T-helper 2 cell treated with Interferon-gamma antibody and Interleukin-4, amounts not matched to agents 5 μg/mL and 100 μg/mL, for 36 hours (primary cell): ENCODE data around the gene POLR2J3.
"Not testable (repeated sequence)": the region's sequence is repeated elsewhere in the genome, so short reads cannot be mapped to it uniquely, and the experiment has no call there.

Source experiments
- DNase-seq: peaks from one replicate; pipeline ENCODE4 v3.0.0; 2021; ENCODE audit warnings: low spot score
- H3K27ac Mint-ChIP-seq: one replicate; pipeline ENCODE4 v1.8.0; 2021; ENCODE audit warnings: mild to moderate bottlenecking, mixed read lengths
- H3K27me3 Mint-ChIP-seq: one replicate; pipeline ENCODE4 v1.8.0; 2021; ENCODE audit warnings: low read depth, mixed read lengths
- H3K36me3 Mint-ChIP-seq: one replicate; pipeline ENCODE4 v1.8.0; 2021; ENCODE audit warnings: low read depth, mixed read lengths
- H3K4me1 Mint-ChIP-seq: one replicate; pipeline ENCODE4 v1.8.0; 2021; ENCODE audit warnings: low read depth, mixed read lengths
- H3K4me3 Mint-ChIP-seq: one replicate; pipeline ENCODE4 v1.8.0; 2022; ENCODE audit warnings: mild to moderate bottlenecking, moderate library complexity, mixed read lengths
- H3K9me3 Mint-ChIP-seq: one replicate; pipeline ENCODE4 v1.8.0; 2021; ENCODE audit warnings: mixed read lengths

Gene POLR2J3

GRCh38 chr7:102602317-102602716, 29.9 kb upstream of the POLR2J3 start:
- not testable (repeated sequence) for DNase-seq, H3K4me3 Mint-ChIP-seq, H3K36me3 Mint-ChIP-seq, H3K27me3 Mint-ChIP-seq, H3K4me1 Mint-ChIP-seq, H3K27ac Mint-ChIP-seq, H3K9me3 Mint-ChIP-seq

GRCh38 chr7:102599699-102600098, 27.3 kb upstream of the POLR2J3 start:
- not testable (repeated sequence) for H3K36me3 Mint-ChIP-seq, H3K27ac Mint-ChIP-seq, H3K9me3 Mint-ChIP-seq, H3K4me1 Mint-ChIP-seq, H3K4me3 Mint-ChIP-seq, H3K27me3 Mint-ChIP-seq, DNase-seq

- not testable (repeated sequence) for H3K27me3 Mint-ChIP-seq, H3K4me1 Mint-ChIP-seq, DNase-seq, H3K27ac Mint-ChIP-seq, H3K9me3 Mint-ChIP-seq, H3K36me3 Mint-ChIP-seq, H3K4me3 Mint-ChIP-seq
These were observed 23.7 kb upstream of the POLR2J3 start for GRCh38 chr7:102596036-102596435.

- not testable (repeated sequence) for H3K9me3 Mint-ChIP-seq, H3K36me3 Mint-ChIP-seq, H3K27me3 Mint-ChIP-seq, H3K27ac Mint-ChIP-seq, DNase-seq, H3K4me3 Mint-ChIP-seq, H3K4me1 Mint-ChIP-seq
These were observed 21.4 kb upstream of the POLR2J3 start for GRCh38 chr7:102593637-102594334.

GRCh38 chr7:102592477-102593019, 20.2 kb upstream of the POLR2J3 start:
- H3K4me3 Mint-ChIP-seq, H3K4me1 Mint-ChIP-seq, H3K36me3 Mint-ChIP-seq, H3K9me3 Mint-ChIP-seq, H3K27ac Mint-ChIP-seq, H3K27me3 Mint-ChIP-seq, DNase-seq: not testable (repeated sequence)

- DNase-seq, H3K36me3 Mint-ChIP-seq, H3K4me3 Mint-ChIP-seq, H3K27ac Mint-ChIP-seq, H3K27me3 Mint-ChIP-seq, H3K4me1 Mint-ChIP-seq, H3K9me3 Mint-ChIP-seq: not testable (repeated sequence)
These were observed 17.5 kb upstream of the POLR2J3 start for GRCh38 chr7:102589857-102590256.

GRCh38 chr7:102583495-102583894, 11.1 kb upstream of the POLR2J3 start:
- not testable (repeated sequence) for H3K4me1 Mint-ChIP-seq, DNase-seq, H3K27ac Mint-ChIP-seq, H3K36me3 Mint-ChIP-seq, H3K9me3 Mint-ChIP-seq, H3K4me3 Mint-ChIP-seq, H3K27me3 Mint-ChIP-seq

- H3K4me1 Mint-ChIP-seq, H3K27me3 Mint-ChIP-seq, H3K36me3 Mint-ChIP-seq, H3K4me3 Mint-ChIP-seq, H3K27ac Mint-ChIP-seq, DNase-seq, H3K9me3 Mint-ChIP-seq: not testable (repeated sequence)
These were observed 9.3 kb upstream of the POLR2J3 start for GRCh38 chr7:102581722-102582121.

- H3K9me3 Mint-ChIP-seq, H3K4me3 Mint-ChIP-seq, H3K27me3 Mint-ChIP-seq, H3K27ac Mint-ChIP-seq, DNase-seq, H3K36me3 Mint-ChIP-seq, H3K4me1 Mint-ChIP-seq: not testable (repeated sequence)
These were observed 6.1 kb upstream of the POLR2J3 start for GRCh38 chr7:102578486-102578885.

- DNase-seq, H3K36me3 Mint-ChIP-seq, H3K4me3 Mint-ChIP-seq, H3K27me3 Mint-ChIP-seq, H3K4me1 Mint-ChIP-seq, H3K9me3 Mint-ChIP-seq, H3K27ac Mint-ChIP-seq: not testable (repeated sequence)
These were observed 5.2 kb upstream of the POLR2J3 start for GRCh38 chr7:102577315-102578240.

GRCh38 chr7:102576363-102576762, 4.0 kb upstream of the POLR2J3 start:
- not testable (repeated sequence) for H3K4me1 Mint-ChIP-seq, H3K36me3 Mint-ChIP-seq, DNase-seq, H3K27ac Mint-ChIP-seq, H3K9me3 Mint-ChIP-seq, H3K4me3 Mint-ChIP-seq, H3K27me3 Mint-ChIP-seq

- DNase-seq, H3K27ac Mint-ChIP-seq, H3K36me3 Mint-ChIP-seq, H3K9me3 Mint-ChIP-seq, H3K4me3 Mint-ChIP-seq, H3K4me1 Mint-ChIP-seq, H3K27me3 Mint-ChIP-seq: not testable (repeated sequence)
These were observed 2.2 kb upstream of the POLR2J3 start for GRCh38 chr7:102574607-102575006.

GRCh38 chr7:102568620-102569019, 3.8 kb downstream of the POLR2J3 start:
- not testable (repeated sequence) for H3K9me3 Mint-ChIP-seq, H3K4me1 Mint-ChIP-seq, H3K4me3 Mint-ChIP-seq, H3K27me3 Mint-ChIP-seq, DNase-seq, H3K36me3 Mint-ChIP-seq, H3K27ac Mint-ChIP-seq

GRCh38 chr7:102550808-102551422, 21.5 kb downstream of the POLR2J3 start, which contains the start of gene SPDYE2:
TSS of gene SPDYE2 (plus strand) at chr7:102551226. CDS start at chr7:102553256, 2,030 bp downstream.
- not testable (repeated sequence) for H3K9me3 Mint-ChIP-seq, DNase-seq, H3K4me3 Mint-ChIP-seq, H3K4me1 Mint-ChIP-seq, H3K27me3 Mint-ChIP-seq, H3K36me3 Mint-ChIP-seq, H3K27ac Mint-ChIP-seq
